RKO (cell line): Measurements from ENCODE around the gene RIMS4.
A peak's percentile ranks its signal among the peaks of the same experiment; 100 is the strongest.

Experiments used
- DNase-seq: peaks from one replicate; pipeline ENCODE4 v3.0.0-alpha.2; 2016; ENCODE audit warnings: low spot score

RIMS4 gene

DNA sequence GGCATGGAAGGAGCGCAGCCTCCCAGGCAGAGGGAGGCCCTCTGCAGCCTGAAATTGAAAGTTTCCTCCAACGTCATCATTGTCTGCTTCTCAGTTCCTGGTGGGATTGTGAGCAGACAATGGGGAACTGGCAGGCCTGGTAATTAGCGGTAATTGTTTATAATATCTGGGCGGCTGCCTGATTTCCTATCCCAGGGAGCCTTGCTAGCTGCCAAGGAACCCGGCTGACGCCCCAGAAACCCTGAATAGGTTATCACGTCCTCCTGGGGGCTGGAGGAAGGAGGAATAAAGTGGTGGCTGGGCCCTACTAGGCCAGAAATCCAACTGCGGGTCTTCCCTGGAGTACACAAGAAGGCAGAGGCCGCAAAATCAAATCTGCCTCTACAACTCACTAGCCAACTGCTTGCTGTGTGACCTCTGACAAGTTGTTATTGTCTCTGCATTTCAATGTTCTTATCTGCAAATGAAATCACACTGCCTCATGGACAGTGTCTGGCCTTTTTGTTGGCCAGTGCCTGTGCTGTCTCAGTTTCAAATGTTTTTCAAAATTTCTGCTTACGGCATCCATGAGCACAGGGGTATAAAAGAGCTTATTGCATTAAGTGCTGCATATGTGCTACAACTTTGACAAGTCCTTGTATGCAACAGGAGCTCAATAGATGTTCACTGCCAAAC is 47.7 kb downstream of the RIMS4 start:
- DNase-seq = no peak

DNA sequence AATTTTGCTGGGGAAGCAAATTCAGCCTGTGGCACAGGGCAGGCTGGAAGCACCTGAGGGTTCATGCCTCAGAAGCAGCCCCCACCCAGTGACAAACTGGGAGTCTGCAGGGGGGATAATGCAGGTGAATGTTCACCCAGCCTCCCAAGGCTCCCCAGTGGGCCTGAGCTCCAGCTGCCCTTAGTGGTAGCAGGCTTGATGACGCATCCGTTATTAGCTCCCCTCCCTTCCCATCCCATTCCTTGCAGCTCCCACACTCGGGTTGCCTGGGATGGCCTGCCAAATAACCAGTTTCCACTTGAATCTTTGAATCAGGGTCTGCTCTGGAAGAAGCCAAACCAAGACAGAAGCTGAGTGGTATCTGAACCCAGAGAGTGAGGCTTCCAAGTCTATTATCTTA is 48.9 kb downstream of the RIMS4 start:
- DNase-seq = no peak

DNA sequence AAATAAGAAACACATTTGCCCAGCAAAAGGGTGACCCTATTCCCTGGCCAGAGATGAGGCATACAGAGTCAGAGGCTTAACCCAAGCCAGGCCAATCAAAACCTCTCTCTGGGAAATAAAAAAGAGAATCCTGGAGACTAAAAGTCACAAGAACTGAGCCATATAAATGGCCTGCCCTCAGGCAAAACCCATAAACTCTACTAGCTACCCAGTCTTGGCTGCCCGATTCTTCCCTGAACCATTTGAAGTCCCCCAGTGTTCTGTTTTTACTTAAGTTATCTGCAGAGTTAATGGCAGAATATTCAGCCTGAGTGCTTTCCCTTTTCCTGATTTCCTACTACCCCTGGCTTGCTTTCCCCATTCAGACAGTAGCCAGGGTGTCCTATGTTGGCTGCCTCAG is 50.8 kb downstream of the RIMS4 start:
- DNase-seq = no peak

DNA sequence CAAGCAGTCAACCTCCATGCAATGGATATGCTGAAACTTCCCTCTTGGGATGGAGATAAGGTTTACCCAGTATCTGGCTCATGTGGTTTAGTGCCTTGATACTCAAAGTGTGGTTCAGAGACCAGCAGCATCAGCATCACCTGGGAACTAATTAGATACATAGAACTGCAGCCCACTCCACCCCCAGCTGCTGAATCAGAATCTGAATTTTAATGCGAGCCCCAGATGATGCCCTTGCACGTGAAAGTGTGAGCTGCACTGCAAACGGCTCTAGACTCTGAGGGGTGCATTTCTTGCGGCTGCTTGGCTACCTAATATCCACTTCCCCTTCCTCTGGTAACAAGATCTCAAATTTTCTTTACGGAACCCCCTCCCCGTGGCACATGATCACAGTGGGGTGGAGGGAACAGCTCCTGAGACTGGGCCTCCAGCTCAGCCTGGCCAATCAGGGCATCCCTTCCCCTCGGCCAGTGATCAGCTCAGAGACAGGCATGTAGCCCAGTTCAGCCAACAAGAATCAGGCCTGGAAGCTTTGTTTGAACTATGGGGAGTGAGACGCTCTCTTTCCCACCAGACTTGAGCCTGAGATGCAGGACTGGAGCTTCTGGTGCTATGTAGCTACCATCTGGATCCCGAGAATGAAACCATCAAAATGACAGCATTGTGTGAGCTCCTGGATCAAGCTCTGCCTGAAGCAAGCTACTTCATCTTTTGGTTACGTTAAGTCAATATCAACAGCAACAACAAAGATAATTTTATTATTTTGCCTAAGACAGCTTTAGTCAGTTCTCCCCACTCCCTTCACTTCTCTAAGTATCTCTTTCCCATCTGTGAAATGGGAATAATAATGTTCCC is 51.9 kb downstream of the RIMS4 start:
- DNase-seq = no peak

DNA sequence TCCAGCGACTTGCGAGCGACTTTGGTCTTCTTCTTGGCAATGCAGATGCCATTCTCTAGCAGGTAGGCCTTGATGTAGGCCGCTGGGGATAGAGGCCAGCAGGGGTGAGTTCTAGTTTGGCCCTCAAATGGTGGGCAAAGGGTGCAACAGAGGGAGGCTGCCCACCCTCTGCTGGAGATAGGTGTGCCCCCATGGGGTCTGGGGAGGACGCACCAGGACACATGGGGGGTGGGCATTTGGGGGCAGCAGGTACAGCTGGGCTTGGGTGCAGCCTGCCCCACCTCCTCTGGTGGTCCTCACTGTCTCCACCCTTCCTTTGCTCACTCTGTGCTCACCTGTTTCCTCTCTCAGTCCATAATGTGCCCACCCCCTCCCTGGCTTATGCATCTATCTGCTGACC is 53.4 kb downstream of the RIMS4 start:
- DNase-seq = no peak

DNA sequence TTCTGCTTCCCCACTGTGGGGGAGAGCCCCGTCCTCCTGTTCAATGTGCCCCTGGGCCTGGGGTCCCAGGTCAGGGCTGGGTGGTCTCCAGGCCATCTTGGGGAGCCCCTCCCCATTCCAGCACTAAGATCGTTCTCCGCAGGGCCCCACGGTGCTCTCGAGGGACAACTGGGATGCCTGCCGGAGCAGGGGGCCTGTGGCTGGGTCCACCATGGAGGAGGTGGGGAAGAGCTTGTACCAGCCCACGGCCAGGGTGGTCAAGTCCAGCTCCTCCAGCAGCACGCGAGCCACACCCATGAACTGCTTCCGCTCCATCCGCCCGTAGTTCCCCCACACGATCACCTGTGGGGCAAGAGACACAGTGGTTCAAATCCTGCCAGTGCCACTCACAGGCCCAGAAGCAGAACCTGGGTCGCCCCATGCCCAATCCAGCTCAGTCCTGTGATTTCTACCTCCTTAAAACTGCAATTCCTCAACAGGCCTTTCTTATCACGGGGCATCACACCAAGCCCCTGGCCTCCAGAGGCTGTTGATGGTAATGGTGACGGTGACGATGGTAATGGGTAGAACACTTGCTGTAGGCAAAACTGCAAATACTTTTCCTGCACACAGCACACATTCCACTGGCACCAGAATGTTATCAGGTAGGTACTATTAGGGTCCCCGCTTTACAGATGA is 54.2 kb downstream of the RIMS4 start:
- no peak for DNase-seq

DNA sequence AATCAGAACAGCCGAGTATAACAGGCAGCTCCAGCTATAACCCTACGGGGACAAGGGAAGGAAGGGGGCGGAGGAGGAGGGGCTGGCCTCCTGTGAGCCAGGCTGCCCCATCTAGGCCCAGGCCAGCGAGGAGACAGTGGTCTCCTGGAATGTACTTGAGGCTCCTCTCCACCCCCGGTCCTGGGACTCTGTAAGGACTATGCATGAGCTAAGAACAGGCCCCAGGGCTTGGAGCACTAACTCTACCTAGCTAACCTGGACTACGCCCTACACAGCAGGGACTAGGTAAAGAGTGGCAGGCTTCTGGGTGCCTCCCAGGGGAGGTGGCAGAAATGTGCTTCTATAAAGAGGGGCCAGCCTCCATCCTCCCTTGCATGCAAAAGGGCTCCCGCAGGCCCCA is 55.8 kb downstream of the RIMS4 start:
- DNase-seq = no peak

DNA sequence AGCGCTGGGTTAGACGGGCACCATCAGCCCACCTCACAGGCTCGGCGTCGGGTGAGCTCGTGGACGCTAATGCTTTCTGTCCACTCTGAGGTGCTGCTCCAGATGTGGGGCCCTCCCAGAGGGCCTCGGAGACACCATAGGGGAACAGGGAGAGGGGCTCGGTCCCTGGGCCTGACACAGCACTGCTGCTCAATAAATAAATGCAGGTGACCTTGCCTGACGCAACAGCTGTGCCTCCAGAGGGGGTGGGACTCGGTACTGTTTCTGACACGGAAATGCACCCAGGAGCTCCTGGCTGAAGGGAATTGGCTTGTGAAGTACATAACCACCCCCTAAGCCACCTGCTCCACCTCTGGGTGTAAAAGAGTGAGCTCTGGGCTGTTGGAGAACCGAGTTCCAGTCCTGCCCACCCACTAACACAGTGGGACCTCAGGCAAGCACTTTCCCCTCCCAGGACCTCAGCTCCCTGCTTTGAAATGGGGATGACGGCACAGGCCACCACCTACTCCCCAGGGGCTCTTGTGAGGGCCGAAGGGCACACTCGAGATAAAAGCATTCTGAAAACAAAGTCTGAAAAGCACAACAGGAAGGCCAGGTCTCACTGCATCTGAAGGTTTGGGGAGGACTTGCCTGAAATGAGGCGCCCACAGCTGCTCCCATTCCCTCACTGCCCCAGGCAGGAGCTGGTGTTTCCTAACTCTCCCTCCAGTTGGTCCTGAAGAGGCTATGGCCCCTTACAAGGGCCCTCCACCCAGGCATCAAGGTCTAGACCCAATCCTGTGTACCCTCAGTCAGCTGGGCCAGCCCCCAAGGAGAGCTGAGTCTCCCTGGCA is 58.0 kb downstream of the RIMS4 start:
- DNase-seq = no peak

DNA sequence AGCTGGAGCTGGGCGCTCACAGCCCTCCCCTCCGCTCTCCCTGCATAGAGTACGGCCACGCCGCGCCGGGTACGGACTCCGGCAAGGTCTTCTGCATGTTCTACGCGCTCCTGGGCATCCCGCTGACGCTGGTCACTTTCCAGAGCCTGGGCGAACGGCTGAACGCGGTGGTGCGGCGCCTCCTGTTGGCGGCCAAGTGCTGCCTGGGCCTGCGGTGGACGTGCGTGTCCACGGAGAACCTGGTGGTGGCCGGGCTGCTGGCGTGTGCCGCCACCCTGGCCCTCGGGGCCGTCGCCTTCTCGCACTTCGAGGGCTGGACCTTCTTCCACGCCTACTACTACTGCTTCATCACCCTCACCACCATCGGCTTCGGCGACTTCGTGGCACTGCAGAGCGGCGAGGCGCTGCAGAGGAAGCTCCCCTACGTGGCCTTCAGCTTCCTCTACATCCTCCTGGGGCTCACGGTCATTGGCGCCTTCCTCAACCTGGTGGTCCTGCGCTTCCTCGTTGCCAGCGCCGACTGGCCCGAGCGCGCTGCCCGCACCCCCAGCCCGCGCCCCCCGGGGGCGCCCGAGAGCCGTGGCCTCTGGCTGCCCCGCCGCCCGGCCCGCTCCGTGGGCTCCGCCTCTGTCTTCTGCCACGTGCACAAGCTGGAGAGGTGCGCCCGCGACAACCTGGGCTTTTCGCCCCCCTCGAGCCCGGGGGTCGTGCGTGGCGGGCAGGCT is 60.1 kb downstream of the RIMS4 start:
- DNase-seq = no peak

DNA sequence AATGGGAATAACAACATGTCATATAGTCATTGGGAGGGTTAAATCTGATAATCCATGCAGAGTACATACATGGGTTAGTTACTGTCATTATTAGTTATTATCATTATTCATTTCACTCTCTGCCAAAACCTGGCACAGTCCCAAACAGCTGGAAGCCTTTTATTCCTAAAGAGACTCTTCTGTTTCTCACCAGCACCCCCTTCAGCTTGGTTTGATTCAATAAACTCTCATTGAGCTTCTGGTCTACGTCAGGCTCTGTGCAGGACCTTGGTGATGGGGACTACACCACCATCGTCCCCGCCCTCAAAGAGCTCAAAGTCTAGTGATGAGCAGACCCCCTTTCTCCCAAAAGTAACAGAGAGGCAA is 62.4 kb downstream of the RIMS4 start:
- no peak for DNase-seq

DNA sequence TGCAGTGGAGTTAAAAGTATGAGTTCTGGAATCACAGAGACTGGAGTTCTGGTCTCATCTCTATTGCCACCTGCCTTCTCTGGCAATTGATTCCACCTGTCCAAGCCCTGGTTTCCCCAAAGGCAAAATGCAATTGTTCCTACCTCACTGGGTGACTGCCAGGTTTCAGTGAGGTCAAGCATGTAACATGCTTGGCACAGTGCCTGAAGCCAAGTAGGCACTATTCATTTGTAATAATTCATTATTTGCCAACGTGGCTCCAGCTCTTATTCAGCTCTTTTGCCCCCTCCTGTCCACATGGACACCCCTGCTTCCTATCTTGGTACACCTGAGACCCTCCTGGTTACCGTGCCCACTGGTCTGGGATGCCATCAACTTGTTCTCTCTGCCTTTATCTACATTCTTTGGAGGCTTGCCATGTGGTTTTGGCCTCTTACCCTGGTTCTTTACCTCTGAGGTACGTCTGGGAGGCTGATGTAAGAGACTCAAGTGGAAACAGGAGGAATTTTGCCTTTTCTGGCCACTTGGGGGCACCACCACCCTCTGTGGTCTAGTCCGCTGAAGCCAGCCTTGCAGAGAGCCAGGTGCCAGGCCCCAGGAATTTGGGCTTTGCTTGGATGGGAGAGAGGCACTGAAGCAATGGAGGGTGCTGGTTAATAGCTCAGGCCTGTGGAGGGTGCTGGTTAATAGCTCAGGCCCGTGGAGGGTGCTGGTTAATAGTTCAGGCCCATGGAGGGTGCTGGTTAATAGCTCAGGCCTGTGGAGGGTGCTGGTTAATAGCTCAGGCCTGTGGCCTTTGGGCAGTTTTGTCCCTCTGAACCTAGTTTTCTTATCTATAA is 63.0 kb downstream of the RIMS4 start:
- peak; percentile 78 for DNase-seq

DNA sequence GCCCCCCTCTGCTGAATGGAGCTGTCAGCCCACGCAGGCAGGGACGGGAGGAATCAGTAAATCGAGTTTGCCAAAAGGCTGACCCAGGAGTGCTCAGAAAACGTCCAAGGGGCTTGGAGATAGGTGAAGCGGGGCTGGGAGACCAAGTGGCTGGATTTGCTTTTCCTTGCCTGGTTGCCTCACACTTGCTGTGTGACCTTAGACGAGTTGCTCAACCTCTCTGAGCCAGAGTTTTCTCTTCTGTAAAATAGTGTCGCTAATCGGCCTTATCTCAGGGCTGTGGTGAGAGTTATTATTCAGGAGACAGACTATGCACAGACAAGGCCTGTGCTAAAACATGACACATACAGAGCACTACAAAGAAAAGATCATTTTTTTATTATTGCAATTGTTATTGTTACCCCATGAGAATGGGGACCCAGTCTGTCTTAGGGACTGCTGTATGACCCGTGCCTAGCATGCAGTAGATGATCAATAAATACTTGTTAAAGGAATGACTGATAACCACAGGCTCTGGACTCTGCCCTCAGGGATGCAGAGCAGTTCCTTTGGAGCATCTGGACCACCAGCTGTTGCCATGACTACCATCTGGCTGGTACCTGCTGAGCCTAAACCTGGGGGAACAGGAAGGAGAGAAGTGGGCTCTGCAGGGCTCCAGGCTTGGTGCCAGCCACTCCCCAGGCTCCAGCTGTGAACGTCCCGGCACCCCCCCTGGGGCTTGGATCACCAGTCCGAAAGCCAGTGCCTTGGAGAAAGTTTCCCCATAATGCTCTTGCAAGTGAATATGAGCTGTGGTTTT is 63.8 kb downstream of the RIMS4 start:
- DNase-seq = no peak

DNA sequence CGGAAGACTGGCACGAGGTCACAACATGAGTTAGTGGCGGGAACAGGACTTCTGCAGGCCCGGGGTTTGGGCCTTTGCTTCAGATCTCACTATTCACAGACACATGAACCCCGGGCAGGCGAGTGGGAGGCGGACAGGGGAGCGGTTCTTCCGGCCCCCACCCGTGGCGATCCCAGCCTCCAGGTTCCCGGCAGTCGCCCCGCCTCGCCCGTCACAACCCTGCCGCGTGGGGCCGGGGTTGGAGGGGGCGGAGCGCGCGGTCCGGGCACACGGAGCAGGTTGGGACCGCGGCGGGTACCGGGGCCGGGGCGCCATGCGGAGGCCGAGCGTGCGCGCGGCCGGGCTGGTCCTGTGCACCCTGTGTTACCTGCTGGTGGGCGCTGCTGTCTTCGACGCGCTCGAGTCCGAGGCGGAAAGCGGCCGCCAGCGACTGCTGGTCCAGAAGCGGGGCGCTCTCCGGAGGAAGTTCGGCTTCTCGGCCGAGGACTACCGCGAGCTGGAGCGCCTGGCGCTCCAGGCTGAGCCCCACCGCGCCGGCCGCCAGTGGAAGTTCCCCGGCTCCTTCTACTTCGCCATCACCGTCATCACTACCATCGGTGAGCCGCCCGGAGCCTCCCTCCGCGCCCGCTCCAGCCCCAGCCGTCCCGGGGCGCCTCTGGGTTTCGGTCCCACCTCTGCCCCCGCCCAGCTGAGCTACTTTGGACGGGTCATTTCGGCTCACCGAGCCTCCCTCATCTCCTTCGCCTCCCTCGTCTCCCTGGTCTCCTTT is 64.6 kb downstream of the RIMS4 start, which contains the start of gene KCNK15:
TSS of gene KCNK15 (plus strand) at position 268 of the 769 bp plus-strand sequence. CDS start at position 314, 46 bp downstream.
- DNase-seq = no peak

DNA sequence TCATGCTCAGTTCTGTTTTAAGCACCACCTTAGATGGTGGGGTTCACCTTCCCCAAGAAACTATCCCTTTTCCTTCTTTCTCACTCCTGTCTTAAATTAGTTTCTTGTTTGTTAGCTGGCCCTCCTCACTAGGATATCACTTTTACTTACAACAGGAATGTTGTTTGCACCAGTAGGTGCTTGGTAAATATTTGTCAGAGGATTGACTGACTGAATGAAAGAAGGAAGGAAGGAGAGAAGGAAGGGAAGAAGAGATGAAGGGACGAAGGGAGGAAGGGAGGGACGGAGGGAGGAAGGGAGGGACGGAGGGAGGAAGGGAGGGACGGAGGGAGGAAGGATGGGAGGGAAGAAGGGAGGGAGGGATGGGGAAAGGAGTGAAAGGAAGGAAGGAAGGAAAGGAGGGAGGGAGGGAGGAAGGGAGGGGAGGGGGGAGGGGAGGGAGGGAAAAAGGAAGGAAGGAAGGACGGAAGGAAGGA is 65.2 kb downstream of the RIMS4 start:
- no peak for DNase-seq

DNA sequence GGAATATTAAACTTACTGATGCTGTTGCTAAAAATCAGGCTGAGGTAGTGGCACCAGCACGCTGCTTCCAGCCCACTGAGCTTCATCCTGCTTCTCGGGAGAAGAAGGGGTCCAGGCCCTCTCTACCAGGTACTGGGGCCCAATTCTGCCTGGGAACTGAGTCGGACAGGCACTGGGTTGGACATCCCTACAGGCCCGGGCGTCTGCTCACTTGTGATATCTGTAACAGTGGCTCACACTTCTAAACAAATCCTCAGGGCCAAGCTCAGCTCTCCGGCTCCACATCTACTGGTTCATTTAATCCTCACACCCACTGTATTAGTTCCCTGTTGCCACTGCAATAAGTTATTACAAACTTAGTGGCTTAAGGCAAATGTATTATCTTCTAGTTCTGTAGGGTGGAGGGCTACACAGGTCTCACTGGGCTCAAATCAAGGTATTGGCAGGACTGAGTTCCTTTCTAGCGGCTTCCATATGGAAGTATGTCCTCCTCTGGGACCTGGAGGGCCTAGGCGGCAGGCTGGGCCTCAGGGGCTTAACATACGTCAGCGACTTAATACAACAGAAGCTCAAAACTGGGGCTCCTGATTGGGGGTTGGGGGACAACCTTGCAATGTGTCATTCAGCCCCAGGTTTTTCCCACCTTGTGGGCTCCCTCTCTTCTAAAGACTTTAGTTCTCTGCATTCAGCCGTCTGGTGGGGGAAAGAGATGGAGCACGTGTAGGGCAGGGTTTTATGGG is 66.3 kb downstream of the RIMS4 start:
- DNase-seq = no peak

DNA sequence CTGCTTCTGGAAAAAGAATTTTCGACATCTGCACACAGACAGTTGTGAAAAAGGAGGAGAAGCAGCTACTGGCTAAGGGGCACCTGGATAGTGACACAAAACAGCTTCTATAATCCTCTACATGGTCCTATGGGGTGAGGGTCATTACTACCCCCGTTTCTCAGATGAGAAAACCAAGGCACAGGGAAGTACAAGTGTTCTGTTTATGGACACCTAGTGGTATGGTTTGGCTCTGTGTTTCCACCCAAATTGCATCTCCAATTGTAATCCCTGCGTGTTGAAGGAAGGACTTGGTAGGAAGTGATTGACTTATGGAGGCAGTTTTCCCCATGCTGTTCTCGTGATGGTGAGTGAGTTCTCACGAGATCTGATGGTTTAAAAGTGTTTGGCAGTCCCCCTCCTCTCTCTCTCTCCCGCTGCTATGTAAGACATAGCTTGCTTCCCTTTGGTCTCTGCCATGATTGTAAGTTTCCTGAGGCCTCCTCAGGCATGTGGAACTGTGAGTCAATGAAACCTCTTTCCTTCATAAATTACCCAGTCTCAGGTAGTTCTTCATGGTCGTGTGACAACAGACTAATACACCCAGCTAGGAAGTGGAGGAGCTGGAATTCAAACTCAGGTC is 67.2 kb downstream of the RIMS4 start:
- no peak for DNase-seq

DNA sequence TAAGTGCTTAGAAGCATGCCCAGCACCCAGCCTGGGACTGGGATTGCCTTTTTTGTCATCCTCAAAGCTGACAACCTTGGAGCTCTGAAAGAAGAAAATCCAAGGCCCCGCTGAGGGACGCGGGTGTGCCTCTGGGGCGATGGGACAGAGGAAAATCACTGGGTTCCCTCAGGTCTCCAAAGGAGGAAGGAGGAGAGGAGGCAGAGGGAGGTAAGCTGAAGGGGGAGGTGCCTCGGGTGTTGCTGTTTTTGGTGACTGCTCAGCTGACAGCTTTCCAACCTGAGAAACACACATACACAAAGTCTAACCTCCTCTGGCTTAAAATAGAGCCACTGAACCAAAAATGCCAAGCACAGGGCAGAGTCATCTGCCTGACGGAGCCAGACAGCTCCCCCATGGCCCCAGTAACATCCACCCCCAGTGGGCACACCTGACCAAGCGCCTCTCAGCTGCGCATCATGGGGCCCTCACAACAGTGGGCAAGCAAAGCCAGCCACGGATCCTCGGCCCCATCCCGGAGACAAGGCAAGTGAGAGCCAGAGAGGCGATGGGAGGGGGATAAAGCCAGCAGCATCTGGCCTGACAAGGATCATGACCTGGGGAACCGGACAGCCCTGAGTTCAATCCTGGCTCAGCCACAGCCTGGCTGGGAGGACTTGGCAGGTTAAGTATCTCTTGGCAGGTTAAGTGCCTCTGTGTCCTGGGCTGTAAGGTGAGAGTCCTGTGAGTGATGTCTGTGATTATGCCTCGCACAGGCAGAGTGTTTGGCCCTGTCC is 67.9 kb downstream of the RIMS4 start:
- DNase-seq = no peak
